ENCODE results near the gene AQP7.
"Not testable (repeated sequence)": the region's sequence is repeated elsewhere in the genome, so short reads cannot be mapped to it uniquely, and the experiment has no call there.

The AQP7 gene

GRCh38 chr9:33402371-33402770 lies at the start of gene AQP7:
Gene AQP7, minus strand, starts transcription at chr9:33402568. Its CDS starts 1,306 bp downstream, at chr9:33401262.
- DNase-seq, result not testable (repeated sequence)

GRCh38 chr9:33450621-33451146 lies 48.3 kb upstream of the AQP7 start:
- DNase-seq, result no peak

- DNase-seq, result no peak
Observed at GRCh38 chr9:33449715-33450114, 47.3 kb upstream of the AQP7 start.

- DNase-seq, result no peak
Observed at GRCh38 chr9:33447799-33448553, 45.6 kb upstream of the AQP7 start.

- no peak for DNase-seq
Observed at GRCh38 chr9:33446946-33447798, 44.8 kb upstream of the AQP7 start, which contains the start of gene AQP3. Gene AQP3, minus strand, starts transcription at chr9:33447593. Its CDS starts 63 bp downstream, at chr9:33447530.

- no peak for DNase-seq
Observed at GRCh38 chr9:33446240-33446945, 44.0 kb upstream of the AQP7 start.

- no peak for DNase-seq
Observed at GRCh38 chr9:33445389-33446239, 43.2 kb upstream of the AQP7 start.

GRCh38 chr9:33443464-33444154 lies 41.2 kb upstream of the AQP7 start:
- no peak for DNase-seq

GRCh38 chr9:33443047-33443446 lies 40.7 kb upstream of the AQP7 start:
- no peak for DNase-seq

- DNase-seq, result no peak
Observed at GRCh38 chr9:33442125-33442524, 39.8 kb upstream of the AQP7 start.

GRCh38 chr9:33440609-33441008 lies 38.2 kb upstream of the AQP7 start:
- DNase-seq, result no peak

- no peak for DNase-seq
Observed at GRCh38 chr9:33440204-33440603, 37.8 kb upstream of the AQP7 start.

GRCh38 chr9:33439731-33440130 lies 37.4 kb upstream of the AQP7 start:
- no peak for DNase-seq

- DNase-seq, result no peak
Observed at GRCh38 chr9:33438926-33439680, 36.7 kb upstream of the AQP7 start.

GRCh38 chr9:33437898-33438297 lies 35.5 kb upstream of the AQP7 start:
- no peak for DNase-seq

- DNase-seq, result no peak
Observed at GRCh38 chr9:33437205-33437604, 34.8 kb upstream of the AQP7 start.

- DNase-seq, result no peak
Observed at GRCh38 chr9:33436445-33436844, 34.1 kb upstream of the AQP7 start.

GRCh38 chr9:33435821-33436277 lies 33.5 kb upstream of the AQP7 start:
- no peak for DNase-seq

- DNase-seq, result no peak
Observed at GRCh38 chr9:33434317-33435105, 32.1 kb upstream of the AQP7 start.

GRCh38 chr9:33433871-33434270 lies 31.5 kb upstream of the AQP7 start:
- DNase-seq, result no peak

Measured in NCI-H187 (cell line).